HG03575 (cell line): ENCODE data around the gene ZNF546.
"Not testable (repeated sequence)": the region's sequence is repeated elsewhere in the genome, so short reads cannot be mapped to it uniquely, and the experiment has no call there.

ENCODE experiments used
- ATAC-seq: cut with Tn5 transposase; IDR thresholded peaks from one replicate; pipeline ENCODE4 v1.9.1; 2021; ENCODE audit not compliant: unreplicated experiment, insufficient number of reproducible peaks, low FRiP score; ENCODE audit errors: extremely low read depth

ZNF546 gene

GRCh38 chr19:39996811-39997637 is at the start of gene ZNF546:
ZNF546 (plus strand) TSS chr19:39997060; CDS start chr19:39998327, 1,267 bp downstream.
- no peak for ATAC-seq

- ATAC-seq = no peak
These were observed 47.7 kb upstream of the ZNF546 start for GRCh38 chr19:39949026-39949747.

GRCh38 chr19:39951065-39951650 is 45.7 kb upstream of the ZNF546 start:
- no peak for ATAC-seq

- ATAC-seq = no peak
These were observed 45.2 kb upstream of the ZNF546 start for GRCh38 chr19:39951686-39952085.

GRCh38 chr19:39953915-39954314 is 42.9 kb upstream of the ZNF546 start:
- ATAC-seq = no peak

- not testable (repeated sequence) for ATAC-seq
These were observed 39.0 kb upstream of the ZNF546 start for GRCh38 chr19:39957886-39958285.

GRCh38 chr19:39958942-39959341 is 37.9 kb upstream of the ZNF546 start:
- ATAC-seq = not testable (repeated sequence)

GRCh38 chr19:39959407-39959806 is 37.5 kb upstream of the ZNF546 start:
- not testable (repeated sequence) for ATAC-seq

- ATAC-seq = no peak
These were observed 33.0 kb upstream of the ZNF546 start for GRCh38 chr19:39963898-39964297.

GRCh38 chr19:39966617-39967016 is 30.2 kb upstream of the ZNF546 start:
- ATAC-seq = no peak

- ATAC-seq = no peak
These were observed 29.3 kb upstream of the ZNF546 start for GRCh38 chr19:39967561-39967960.

- ATAC-seq = no peak
These were observed 28.1 kb upstream of the ZNF546 start for GRCh38 chr19:39968789-39969188.

GRCh38 chr19:39969266-39969665 is 27.6 kb upstream of the ZNF546 start:
- ATAC-seq = no peak

GRCh38 chr19:39969681-39970424 is 27.0 kb upstream of the ZNF546 start:
- no peak for ATAC-seq

GRCh38 chr19:39970425-39970674 is 26.5 kb upstream of the ZNF546 start:
- ATAC-seq = no peak

GRCh38 chr19:39970675-39971379 is 26.0 kb upstream of the ZNF546 start, which contains the start of gene PSMC4:
PSMC4 (plus strand) TSS chr19:39971165; CDS start chr19:39971203, 38 bp downstream.
- ATAC-seq = peak; percentile 80

GRCh38 chr19:39971380-39972035 is 25.4 kb upstream of the ZNF546 start:
- ATAC-seq = no peak

- no peak for ATAC-seq
These were observed 22.3 kb upstream of the ZNF546 start for GRCh38 chr19:39974377-39975155.
